IPS-11a (cell line): ENCODE measurements around the gene TMEM270.

ENCODE experiments used
- H3K4me3 ChIP-seq: one replicate; pipeline ENCODE4 v1.5.1; 2013; ENCODE audit warnings: low read depth, low read length, control low read depth

TMEM270 gene

GRCh38 chr7:73885433-73885974, 24.5 kb downstream of the TMEM270 start:
- H3K4me3 ChIP-seq, result no peak overlapping the region

- no peak overlapping the region for H3K4me3 ChIP-seq
These were observed 25.2 kb downstream of the TMEM270 start for GRCh38 chr7:73885975-73886798.

DNA sequence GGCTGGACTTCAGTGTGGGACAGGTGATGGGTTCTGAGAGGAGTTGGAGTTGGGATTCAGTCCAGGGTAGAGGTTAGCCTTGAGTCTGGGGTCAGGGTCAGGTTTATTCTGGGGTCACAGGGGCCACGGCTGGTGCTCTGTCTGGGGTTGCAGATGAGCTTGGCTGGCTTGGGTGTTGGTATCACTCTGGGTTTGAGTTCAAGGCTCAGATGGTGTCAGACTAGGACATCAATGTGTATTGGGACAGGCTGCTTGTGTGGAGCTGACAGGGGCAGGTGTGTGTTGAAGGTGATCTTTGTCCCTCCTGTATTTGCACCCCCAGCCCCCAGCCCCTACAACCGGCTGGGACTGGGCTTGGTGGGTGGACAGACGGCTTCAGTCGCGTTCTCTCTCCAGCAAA, 26.8 kb downstream of the TMEM270 start:
- H3K4me3 ChIP-seq, result no peak overlapping the region

GRCh38 chr7:73888959-73889358, 28.0 kb downstream of the TMEM270 start:
- no peak overlapping the region for H3K4me3 ChIP-seq

DNA sequence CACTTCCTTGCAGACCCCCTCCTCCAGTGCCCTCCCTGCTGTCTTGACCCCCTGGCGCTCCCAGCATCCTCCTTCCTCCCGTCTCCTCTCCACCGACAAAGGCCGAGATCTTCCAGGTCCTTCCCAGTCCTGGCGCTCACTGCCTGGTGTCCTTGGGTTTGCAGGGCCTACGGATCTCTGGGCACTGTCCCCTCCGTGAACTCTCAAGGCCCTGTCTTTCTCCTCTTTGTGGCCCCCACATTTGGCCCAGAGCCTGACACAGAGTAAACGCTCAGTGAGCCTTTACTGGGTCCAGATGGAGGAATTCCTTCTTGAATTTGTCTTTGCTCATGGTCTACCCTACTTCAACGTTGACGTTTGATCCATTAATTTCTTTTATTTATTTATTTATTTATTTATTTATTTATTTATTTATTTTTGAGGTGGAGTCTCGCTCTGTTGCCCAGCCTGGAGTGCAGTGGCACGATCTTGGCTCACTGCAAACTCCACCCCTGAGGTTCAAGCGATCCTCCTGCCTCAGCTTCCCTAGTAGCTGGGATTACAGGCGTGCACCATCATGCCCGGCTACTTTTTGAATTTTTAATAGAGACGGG, 29.7 kb downstream of the TMEM270 start:
- H3K4me3 ChIP-seq, result no peak overlapping the region

- no peak overlapping the region for H3K4me3 ChIP-seq
These were observed 30.4 kb downstream of the TMEM270 start for GRCh38 chr7:73891178-73891885.

DNA sequence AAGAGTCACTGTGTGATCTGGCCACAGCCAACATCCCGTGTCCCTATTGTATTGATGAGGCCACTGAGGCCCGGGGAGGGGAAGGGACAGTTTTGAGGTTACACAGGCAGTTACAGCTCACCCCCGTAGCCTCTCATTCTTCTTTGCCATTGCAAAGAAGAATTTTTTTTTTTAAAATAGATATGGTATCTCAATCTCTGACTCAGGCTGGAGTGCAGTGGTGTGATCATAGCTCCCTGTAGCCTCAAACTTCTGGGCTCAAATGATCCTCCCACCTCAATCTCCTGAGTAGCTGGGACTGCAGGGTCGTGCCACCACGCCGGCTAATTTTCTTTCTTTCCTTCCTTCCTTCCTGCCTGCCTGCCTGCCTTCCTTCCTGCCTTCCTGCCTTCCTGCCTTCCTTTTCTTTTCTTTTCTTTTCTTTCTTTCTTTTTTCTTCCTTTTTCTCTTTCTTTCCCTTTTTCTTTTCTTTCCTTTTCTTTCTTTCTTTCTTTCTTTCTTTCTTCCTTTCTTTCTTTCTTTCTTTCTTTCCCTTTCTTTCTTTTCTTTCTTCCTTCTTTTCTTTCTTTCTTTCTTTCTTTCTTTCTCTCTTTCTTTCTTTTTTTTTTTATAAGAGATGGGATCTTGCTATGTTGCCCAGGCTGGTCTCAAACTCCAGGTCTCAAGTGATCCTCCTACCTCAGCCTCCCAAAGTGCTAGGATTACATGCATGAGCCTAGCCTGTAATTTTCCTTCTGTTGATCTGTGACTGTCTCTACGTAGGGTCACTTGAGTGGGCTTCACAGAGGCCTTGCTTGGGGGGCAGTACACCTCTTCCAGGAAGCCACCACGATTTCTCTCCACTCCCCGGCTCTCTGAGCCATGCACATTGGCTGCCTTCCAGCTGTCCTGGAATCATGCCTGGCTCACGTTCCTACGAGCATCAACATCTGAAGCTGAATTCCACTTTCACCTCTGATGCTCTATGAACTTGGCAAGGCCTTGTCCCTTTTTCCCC, 31.3 kb downstream of the TMEM270 start:
- H3K4me3 ChIP-seq, result no peak overlapping the region

GRCh38 chr7:73893342-73894101, 32.6 kb downstream of the TMEM270 start:
- H3K4me3 ChIP-seq, result no peak overlapping the region

GRCh38 chr7:73894166-73894565, 33.2 kb downstream of the TMEM270 start:
- H3K4me3 ChIP-seq, result no peak overlapping the region

DNA sequence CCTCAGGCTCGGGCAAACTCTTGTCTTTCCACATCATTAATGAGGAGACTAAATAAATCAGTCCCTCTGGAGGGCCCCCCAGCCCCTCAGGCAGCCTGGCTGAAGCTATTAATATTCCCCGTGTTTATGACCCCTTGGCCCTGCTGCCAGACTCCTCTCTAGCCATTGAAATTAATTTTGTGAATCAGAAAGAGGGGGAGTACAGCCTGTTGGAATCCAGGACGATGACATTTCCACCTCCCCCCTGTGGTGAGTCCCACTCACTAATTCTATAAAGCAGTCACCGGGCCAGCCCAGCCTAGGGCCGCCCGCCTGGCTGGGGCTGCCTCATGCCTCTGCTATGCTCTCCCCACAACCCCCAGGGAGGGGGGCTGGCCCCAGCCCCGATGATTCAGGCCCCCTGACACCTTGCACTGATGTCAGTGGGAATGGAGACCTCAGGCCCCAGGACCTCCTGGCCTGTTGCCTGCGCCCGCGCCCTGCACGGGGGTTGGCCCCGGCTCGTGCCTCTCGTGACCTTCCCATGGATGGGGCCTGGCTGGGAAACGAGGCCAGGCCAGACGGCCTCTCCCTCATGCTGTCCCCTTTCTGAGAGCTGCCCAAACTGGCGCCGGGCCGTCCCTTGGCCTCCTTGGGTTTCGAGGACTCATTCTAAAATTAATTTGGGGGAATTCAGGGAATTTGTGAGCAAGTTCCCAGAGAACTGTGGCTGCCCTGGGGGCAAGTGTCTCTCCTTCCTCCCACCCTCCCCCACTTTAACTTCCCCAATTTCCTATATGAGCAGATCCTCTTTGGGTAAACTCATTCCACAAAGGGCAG, 34.0 kb downstream of the TMEM270 start:
- no peak overlapping the region for H3K4me3 ChIP-seq

- H3K4me3 ChIP-seq, result no peak overlapping the region
These were observed 34.7 kb downstream of the TMEM270 start for GRCh38 chr7:73895626-73896025.

- H3K4me3 ChIP-seq, result no peak overlapping the region
These were observed 35.5 kb downstream of the TMEM270 start for GRCh38 chr7:73896454-73896853.

GRCh38 chr7:73899731-73900142, 38.8 kb downstream of the TMEM270 start:
- H3K4me3 ChIP-seq, result no peak overlapping the region

DNA sequence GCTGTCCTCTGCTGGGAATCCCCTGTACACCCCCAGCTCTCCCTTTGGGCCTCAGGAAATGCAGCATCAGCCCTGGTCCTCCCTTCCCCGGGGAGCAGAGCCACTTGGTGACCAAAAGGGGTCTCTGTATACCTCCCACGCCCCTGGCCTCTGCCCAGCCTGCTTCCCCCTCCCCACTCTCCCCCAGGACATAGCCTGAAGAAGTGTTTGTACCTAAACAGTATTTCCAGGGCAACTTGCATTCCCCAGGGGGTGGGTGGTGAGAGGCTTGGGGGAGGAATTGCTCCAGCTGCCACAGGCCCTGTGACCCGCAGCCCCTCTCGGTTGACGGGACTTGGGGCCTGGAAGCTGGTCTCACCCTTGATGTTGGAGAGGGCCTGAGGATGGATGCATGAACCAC, 39.3 kb downstream of the TMEM270 start:
- no peak overlapping the region for H3K4me3 ChIP-seq

GRCh38 chr7:73901231-73901822, 40.4 kb downstream of the TMEM270 start:
- no peak overlapping the region for H3K4me3 ChIP-seq

- H3K4me3 ChIP-seq, result no peak overlapping the region
These were observed 41.1 kb downstream of the TMEM270 start for GRCh38 chr7:73901823-73902597.

GRCh38 chr7:73903321-73904218, 42.6 kb downstream of the TMEM270 start:
- H3K4me3 ChIP-seq, result no peak overlapping the region
